CD4-positive, alpha-beta T cell treated with Interleukin-4 for 1 hour (primary cell): Measurements from ENCODE around the gene SOWAHA.

Experiments used
- DNase-seq, 2 donors: peaks; one replicate each; pipeline ENCODE4 v3.0.0-alpha.2; 2020 to 2022

SOWAHA gene

DNA sequence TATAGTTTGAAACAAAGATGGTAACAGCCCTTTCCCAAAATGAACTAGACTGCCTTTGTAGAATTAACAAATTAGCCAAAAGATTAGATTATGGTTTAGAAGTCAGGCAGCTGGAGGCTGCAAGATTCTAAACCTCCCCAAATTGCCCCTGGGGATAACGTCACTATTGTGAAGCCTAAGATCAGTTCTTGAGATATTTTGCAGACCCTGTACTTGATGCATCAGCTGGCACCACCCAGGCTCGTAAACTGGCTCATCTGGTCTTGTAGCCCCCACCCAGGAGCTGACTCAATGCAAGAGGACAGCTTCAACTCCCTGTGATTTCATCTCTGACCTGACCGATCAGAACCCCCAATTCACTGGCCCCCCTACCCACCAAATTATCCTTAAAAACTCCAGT is 4.2 kb upstream of the SOWAHA start:
- no peak for DNase-seq

DNA sequence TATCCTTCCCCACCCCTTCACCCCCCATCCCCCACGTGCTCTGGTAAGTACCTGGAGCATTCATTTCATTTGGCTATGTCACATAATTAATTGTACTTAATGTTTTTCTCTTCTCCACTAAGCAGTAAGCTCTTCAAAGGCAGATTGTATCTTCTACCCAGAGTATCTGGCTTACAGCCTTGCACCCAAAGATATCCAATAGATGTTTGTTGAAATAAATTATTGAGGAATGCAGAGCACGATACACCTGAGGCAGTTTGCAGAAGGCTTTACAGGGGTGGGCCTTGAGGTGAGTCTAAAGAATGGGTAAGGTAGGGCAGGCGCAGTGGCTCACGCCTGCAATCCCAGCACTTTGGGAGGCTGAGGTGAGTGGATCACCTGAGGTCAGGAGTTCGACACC is 2.5 kb upstream of the SOWAHA start:
- no peak for DNase-seq

- no peak for DNase-seq
Observed at GRCh38 chr5:132812123-132812765, 858 bp upstream of the SOWAHA start.

DNA sequence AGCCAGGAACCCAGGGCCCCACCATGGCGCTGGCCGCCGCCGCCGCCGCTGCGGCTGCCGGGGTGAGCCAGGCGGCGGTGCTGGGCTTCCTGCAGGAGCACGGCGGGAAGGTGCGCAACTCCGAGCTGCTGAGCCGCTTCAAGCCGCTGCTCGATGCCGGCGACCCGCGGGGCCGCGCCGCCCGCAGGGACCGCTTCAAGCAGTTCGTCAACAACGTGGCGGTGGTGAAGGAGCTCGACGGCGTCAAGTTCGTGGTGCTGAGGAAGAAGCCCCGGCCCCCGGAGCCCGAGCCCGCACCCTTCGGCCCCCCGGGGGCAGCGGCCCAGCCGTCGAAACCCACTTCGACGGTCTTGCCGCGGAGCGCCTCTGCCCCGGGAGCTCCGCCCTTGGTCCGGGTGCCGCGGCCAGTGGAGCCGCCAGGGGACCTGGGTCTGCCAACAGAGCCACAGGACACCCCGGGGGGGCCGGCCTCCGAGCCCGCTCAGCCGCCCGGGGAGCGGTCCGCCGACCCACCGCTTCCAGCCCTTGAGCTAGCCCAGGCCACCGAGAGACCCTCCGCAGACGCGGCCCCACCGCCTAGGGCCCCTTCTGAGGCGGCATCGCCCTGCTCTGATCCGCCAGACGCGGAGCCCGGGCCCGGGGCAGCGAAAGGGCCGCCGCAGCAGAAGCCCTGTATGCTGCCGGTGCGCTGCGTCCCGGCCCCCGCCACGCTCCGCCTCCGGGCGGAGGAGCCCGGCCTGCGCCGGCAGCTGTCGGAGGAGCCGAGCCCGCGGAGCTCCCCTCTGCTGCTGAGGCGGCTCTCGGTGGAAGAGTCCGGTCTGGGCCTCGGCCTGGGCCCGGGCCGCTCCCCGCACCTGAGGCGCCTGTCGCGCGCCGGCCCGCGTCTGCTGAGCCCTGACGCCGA is 749 bp downstream of the SOWAHA start:
- DNase-seq: peak in 1 of 2 donors; percentile 29

DNA sequence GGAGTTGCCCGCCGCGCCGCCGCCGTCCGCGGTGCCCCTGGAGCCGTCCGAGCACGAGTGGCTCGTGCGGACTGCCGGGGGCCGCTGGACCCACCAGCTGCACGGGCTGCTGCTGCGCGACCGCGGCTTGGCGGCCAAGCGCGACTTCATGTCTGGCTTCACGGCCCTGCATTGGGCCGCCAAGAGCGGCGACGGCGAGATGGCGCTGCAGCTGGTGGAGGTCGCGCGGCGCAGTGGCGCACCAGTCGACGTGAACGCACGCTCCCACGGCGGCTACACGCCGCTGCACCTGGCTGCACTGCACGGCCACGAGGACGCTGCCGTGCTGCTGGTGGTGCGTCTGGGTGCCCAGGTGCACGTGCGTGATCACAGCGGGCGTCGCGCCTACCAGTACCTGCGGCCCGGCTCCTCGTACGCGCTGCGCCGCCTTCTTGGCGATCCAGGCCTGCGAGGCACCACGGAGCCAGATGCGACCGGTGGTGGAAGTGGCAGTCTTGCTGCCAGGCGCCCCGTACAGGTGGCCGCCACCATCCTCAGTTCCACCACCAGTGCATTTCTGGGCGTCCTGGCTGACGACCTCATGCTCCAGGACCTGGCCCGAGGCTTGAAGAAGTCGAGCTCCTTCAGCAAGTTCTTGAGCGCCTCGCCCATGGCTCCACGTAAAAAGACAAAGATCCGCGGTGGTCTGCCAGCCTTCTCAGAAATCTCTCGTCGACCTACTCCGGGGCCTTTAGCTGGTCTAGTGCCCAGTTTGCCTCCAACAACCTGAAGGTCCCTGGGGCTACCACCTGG is 1.6 kb downstream of the SOWAHA start:
- no peak for DNase-seq

- DNase-seq: no peak
Observed at GRCh38 chr5:132815454-132815853, 2.4 kb downstream of the SOWAHA start.

DNA sequence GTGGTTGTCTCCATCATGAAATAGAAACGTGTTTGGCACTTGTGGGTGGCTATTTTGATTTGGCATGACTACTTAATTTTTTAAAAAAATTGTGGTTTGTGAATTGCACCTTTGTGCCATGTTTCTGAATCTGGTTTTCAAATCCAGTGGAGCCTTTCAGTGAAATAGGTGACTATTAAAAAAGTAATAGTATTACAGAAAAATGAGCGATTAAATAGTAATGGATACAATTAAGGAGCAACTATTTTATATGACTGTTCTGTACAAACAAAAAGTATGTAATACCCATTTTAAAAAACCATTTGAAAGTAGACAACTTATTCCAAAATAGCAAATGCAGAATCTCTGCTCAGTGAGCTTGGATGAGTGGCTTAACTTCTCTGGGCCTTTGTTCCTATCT is 3.0 kb downstream of the SOWAHA start:
- DNase-seq: no peak

GRCh38 chr5:132816554-132816953 is 3.5 kb downstream of the SOWAHA start:
- no peak for DNase-seq

DNA sequence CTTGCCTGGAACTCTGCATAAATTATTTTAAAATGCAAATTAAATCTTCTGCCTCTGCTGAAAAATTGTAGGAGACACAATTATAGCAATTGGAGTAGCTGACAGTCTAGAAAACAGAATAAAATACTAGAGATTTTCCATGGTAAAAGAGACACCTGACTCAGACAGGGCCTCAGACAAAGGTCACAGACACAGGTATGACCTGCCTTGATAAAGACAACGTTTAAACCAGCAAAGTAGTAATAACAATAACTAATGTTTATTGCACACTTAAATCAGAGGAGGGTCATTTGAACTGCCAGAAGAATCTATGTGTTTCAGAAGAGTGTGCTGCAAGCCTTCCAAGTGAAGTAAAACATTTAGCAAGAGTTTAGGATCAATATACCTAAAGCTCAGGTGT is 3.9 kb downstream of the SOWAHA start:
- DNase-seq: no peak

- DNase-seq: no peak
Observed at GRCh38 chr5:132819468-132819867, 6.4 kb downstream of the SOWAHA start.

GRCh38 chr5:132820162-132820754 is 7.2 kb downstream of the SOWAHA start:
- DNase-seq: peak; percentile 88

DNA sequence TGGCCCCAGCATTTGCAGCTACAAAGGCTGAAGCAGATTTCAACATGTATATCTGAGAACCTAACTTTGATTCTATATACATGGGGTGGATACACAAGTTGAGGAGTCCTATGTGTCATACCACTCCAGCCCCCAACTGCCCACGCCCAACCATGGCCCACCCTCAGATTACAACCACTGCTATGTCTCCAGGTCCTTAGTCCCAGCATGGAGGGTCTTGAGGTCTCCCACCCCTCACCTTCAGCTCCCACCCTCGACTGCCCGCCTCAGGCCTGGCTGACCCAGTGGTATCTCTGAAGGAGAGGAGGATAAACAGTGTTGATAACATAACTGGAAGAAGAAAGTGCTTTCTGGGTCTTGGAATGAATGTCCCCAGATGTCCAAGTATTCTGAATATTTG is 8.2 kb downstream of the SOWAHA start:
- no peak for DNase-seq

GRCh38 chr5:132821791-132822190 is 8.7 kb downstream of the SOWAHA start:
- DNase-seq: no peak

- no peak for DNase-seq
Observed at GRCh38 chr5:132822650-132823480, 9.8 kb downstream of the SOWAHA start.

DNA sequence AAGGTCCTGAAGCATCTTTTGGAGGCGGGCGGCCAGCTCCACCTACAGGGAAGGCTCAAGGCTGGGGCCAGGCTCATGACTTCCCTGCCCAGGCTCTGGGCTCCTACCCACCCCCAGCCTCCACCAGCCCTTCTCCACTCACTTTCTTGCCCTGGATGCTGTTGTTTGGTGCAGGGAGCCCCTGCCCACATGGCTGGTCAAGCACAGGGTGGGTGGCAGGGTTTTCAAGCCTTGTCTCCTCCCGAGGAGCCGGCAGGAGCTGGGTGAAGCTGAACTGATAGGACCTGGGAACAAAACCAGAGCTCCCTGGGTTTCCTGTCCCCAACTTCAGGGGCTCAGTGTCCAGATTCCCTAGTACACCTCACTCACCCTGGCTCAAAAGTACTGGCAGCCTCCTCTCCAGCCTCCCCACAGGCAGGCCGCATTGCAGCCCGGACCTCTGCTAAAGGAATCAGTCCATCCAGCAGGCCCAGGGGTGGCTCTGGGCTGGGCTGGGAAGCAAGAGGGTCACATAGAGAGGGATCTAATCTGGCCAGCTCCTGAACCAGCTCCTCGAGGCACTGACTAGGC is 10.5 kb downstream of the SOWAHA start:
- no peak for DNase-seq

DNA sequence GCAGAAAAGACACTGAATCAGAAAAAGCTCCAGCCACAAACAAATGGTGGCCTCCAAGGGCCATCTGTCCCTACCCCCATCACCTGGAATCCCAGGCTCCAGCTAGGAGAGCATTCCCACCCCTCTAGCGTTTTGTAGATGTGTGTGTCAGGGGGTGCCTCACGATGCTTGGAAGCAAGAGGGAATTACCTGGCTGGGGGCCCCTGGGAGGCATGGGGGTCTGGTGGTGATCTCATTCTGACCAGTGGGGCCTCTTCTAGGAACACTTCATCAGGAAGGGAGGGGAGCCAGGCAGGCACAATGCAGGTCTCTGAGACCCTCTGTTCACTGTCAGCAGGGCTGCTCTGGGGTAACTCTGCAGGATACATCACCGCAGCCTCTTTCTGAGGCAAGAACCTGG is 11.3 kb downstream of the SOWAHA start:
- DNase-seq: no peak

GRCh38 chr5:132825033-132825833 is 12.1 kb downstream of the SOWAHA start:
- no peak for DNase-seq

DNA sequence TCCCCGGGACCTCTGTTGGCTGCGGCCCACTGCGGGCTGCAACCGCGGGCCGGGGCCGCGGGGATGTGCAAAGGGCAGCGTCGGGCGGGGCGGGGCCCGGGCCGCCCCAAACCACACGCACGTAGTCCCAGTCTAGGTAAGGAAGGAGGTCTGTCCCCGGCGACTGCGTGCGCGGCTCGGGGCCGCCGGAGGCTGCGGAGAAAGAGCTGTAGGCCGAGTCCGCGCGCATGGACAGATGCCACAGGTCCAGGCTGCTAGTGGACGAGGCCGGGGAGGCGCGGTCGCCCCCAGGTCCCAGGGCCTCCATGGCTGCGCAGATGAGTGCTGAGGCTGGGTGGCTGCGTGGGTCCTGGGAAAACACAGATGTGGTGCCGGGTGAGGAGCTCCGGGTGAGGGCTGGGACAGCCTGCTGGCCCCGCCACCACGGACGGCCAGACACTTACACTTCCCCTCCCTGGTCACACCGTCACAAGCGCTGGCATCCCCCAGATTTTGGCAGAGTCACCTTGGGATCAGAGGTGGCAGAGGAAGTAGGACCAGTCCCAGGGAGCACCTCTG is 12.8 kb downstream of the SOWAHA start:
- no peak for DNase-seq

- DNase-seq: no peak
Observed at GRCh38 chr5:132826424-132827082, 13.5 kb downstream of the SOWAHA start.
